ENCODE data around the gene SMC3.

The SMC3 gene

GRCh38 chr10:110649347-110650264, 82.1 kb downstream of the SMC3 start:
- DNase-seq, result peak; percentile 22

- no peak for DNase-seq
Measured at GRCh38 chr10:110650265-110650668, 82.8 kb downstream of the SMC3 start.

- peak; percentile 57 for DNase-seq
Measured at GRCh38 chr10:110651044-110651958, 83.8 kb downstream of the SMC3 start.

GRCh38 chr10:110652475-110653118, 85.1 kb downstream of the SMC3 start:
- no peak for DNase-seq
